Measurements from ENCODE around the gene TJAP1.
"Not testable (repeated sequence)": the region's sequence is repeated elsewhere in the genome, so short reads cannot be mapped to it uniquely, and the experiment has no call there.

TJAP1 gene

GRCh38 chr6:43497129-43497396 is 19.7 kb downstream of the TJAP1 start:
- no peak overlapping the region for H3K4me3 ChIP-seq
- peak overlapping the region in 1 of 2 donors; percentile 26 for H3K27ac ChIP-seq
- DNase-seq (ENCODE audit: low spot score), result no peak
- no peak for TF ChIP-seq CTCF (IDR thresholded peaks at IDR 0.05)

- Histone ChIP-seq H3K27ac (no peak overlapping the region), H3K4me3 (no peak overlapping the region)
- DNase-seq (ENCODE audit: low spot score), result no peak
Measured at GRCh38 chr6:43497689-43498088, 20.3 kb downstream of the TJAP1 start.

GRCh38 chr6:43498291-43498690 is 20.9 kb downstream of the TJAP1 start:
- not testable (repeated sequence) for H3K27ac ChIP-seq; H3K4me3 ChIP-seq; DNase-seq (ENCODE audit: low spot score)

More at GRCh38 chr6:43497689-43498088, 20.3 kb downstream of the TJAP1 start:
- TF ChIP-seq CTCF (IDR thresholded peaks at IDR 0.05), result no peak

GRCh38 chr6:43499028-43499815 is 21.9 kb downstream of the TJAP1 start:
- Histone ChIP-seq H3K27ac (peak overlapping the region in 1 of 2 donors; percentile 14), H3K4me3 (no peak overlapping the region)
- DNase-seq (ENCODE audit: low spot score), result no peak
- no peak for TF ChIP-seq CTCF (IDR thresholded peaks at IDR 0.05)

DNA sequence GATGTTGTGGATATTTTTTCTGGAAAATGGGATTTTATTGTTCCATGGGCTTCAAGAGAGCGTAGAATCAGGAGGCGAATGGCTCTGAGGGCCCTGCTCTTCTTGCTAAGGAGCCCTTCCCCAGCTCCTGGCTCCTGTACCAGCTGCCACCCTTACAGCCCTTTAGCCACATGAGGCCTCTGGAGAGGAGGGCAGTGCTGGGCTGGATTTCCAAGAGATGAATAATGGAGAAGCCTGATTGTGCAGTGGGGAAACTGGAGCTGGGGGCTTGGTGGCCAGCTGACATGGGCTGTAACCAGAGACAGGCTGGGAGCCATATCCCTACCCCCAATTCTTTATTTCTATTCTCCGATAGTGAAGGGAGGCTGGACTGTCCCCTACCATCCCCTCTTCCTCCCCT is 23.6 kb downstream of the TJAP1 start:
- TF ChIP-seq CTCF (IDR thresholded peaks at IDR 0.05), result no peak
- Histone ChIP-seq H3K4me3 (no peak overlapping the region), H3K27ac (no peak overlapping the region)
- DNase-seq (ENCODE audit: low spot score), result no peak

- DNase-seq (ENCODE audit: low spot score), result no peak
- Histone ChIP-seq H3K27ac (no peak overlapping the region), H3K4me3 (no peak overlapping the region)
- no peak for TF ChIP-seq CTCF (IDR thresholded peaks at IDR 0.05)
Measured at GRCh38 chr6:43502666-43503065, 25.3 kb downstream of the TJAP1 start.

DNA sequence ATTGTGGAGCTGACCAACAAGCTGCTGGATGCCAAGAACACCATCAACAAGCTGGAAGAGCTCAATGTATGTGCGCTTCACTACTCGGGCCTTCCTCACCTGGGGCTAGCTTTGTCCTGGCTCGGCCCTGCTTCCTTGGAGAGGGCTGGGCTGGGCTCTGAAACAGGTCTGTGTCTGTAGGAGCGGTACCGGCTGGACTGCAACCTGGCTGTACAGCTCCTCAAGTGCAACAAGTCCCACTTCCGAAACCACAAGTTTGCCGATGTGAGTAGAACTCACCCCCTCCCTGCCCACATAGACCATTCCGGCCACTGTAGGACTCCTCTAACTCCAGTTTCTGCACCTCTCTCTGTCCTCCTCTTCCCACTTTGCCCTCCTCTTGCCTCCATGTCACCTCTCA is 26.1 kb downstream of the TJAP1 start:
- H3K27ac ChIP-seq, result no peak overlapping the region
- no peak overlapping the region for H3K4me3 ChIP-seq
- TF ChIP-seq CTCF (IDR thresholded peaks at IDR 0.05), result no peak
- DNase-seq (ENCODE audit: low spot score), result no peak

All from coronary artery (tissue), 2 donors.